Measurements from ENCODE around the gene NFIA. TPM values are rescaled to one million over a fixed set of nuclear protein-coding genes. Genes with fewer than 3 reads are reported as not detected.

Gene NFIA
- total RNA-seq, 1 experiment from 2014 or later = not detected

GRCh38 chr1:61247051-61247825 lies 164.9 kb downstream of the NFIA start:
- peaks cover 27% of the 10 kb centered on the region for H3K27me3 ChIP-seq
- DNase-seq = no peak
- H3K9me3 ChIP-seq = no peaks in the 10 kb centered on the region
- no peaks in the 10 kb centered on the region for H3K36me3 ChIP-seq
- no peak overlapping the region for H3K4me3 ChIP-seq

GRCh38 chr1:61247881-61248752 lies 165.8 kb downstream of the NFIA start:
- DNase-seq = no peak
- no peak overlapping the region for H3K4me3 ChIP-seq
- H3K27me3 ChIP-seq = peaks cover 22% of the 10 kb centered on the region

GRCh38 chr1:61250933-61251332 lies 168.6 kb downstream of the NFIA start:
- H3K4me3 ChIP-seq = no peak overlapping the region
- H3K27me3 ChIP-seq = peaks cover 11% of the 10 kb centered on the region
- DNase-seq = no peak
- no peaks in the 10 kb centered on the region for H3K9me3 ChIP-seq
- no peaks in the 10 kb centered on the region for H3K36me3 ChIP-seq

More at GRCh38 chr1:61247881-61248752, 165.8 kb downstream of the NFIA start:
- H3K36me3 ChIP-seq = no peaks in the 10 kb centered on the region
- no peaks in the 10 kb centered on the region for H3K9me3 ChIP-seq

GRCh38 chr1:61253059-61253735 lies 170.8 kb downstream of the NFIA start:
- Histone ChIP-seq H3K9me3 (no peaks in the 10 kb centered on the region), H3K27me3 (no peaks in the 10 kb centered on the region; the same call in 1 of the 2 replicates), H3K36me3 (no peaks in the 10 kb centered on the region), H3K4me3 (no peak overlapping the region)
- DNase-seq = no peak

GRCh38 chr1:61253912-61254633 lies 171.7 kb downstream of the NFIA start:
- Histone ChIP-seq H3K36me3 (no peaks in the 10 kb centered on the region), H3K27me3 (no peaks in the 10 kb centered on the region; the same call in 1 of the 2 replicates), H3K4me3 (no peak overlapping the region), H3K9me3 (no peaks in the 10 kb centered on the region)
- DNase-seq = no peak

GRCh38 chr1:61254634-61255357 lies 172.4 kb downstream of the NFIA start:
- Histone ChIP-seq H3K9me3 (no peaks in the 10 kb centered on the region), H3K27me3 (no peaks in the 10 kb centered on the region), H3K4me3 (no peak overlapping the region), H3K36me3 (no peaks in the 10 kb centered on the region)
- no peak for DNase-seq

- Histone ChIP-seq H3K9me3 (no peaks in the 10 kb centered on the region), H3K36me3 (no peaks in the 10 kb centered on the region), H3K4me3 (no peak overlapping the region), H3K27me3 (no peaks in the 10 kb centered on the region)
- no peak for DNase-seq
Observed at GRCh38 chr1:61255358-61255703, 173.0 kb downstream of the NFIA start.

GRCh38 chr1:61259379-61260148 lies 177.2 kb downstream of the NFIA start:
- DNase-seq = no peak
- no peaks in the 10 kb centered on the region for H3K36me3 ChIP-seq
- no peak overlapping the region for H3K4me3 ChIP-seq
- H3K9me3 ChIP-seq = no peaks in the 10 kb centered on the region
- H3K27me3 ChIP-seq = no peaks in the 10 kb centered on the region

- Histone ChIP-seq H3K4me3 (no peak overlapping the region), H3K27me3 (no peaks in the 10 kb centered on the region), H3K36me3 (no peaks in the 10 kb centered on the region), H3K9me3 (no peaks in the 10 kb centered on the region)
- no peak for DNase-seq
Observed at GRCh38 chr1:61260171-61260570, 177.8 kb downstream of the NFIA start.

- no peak for DNase-seq
- Histone ChIP-seq H3K4me3 (no peak overlapping the region), H3K9me3 (no peaks in the 10 kb centered on the region), H3K27me3 (no peaks in the 10 kb centered on the region), H3K36me3 (no peaks in the 10 kb centered on the region)
Observed at GRCh38 chr1:61261595-61261994, 179.2 kb downstream of the NFIA start.

GRCh38 chr1:61263905-61264824 lies 181.8 kb downstream of the NFIA start:
- Histone ChIP-seq H3K36me3 (no peaks in the 10 kb centered on the region), H3K27me3 (no peaks in the 10 kb centered on the region), H3K9me3 (no peaks in the 10 kb centered on the region), H3K4me3 (no peak overlapping the region)
- DNase-seq = no peak

GRCh38 chr1:61264825-61265242 lies 182.5 kb downstream of the NFIA start:
- H3K36me3 ChIP-seq = no peaks in the 10 kb centered on the region
- H3K27me3 ChIP-seq = no peaks in the 10 kb centered on the region
- no peak for DNase-seq
- no peak overlapping the region for H3K4me3 ChIP-seq
- H3K9me3 ChIP-seq = no peaks in the 10 kb centered on the region

GRCh38 chr1:61265665-61266064 lies 183.3 kb downstream of the NFIA start:
- DNase-seq = no peak
- Histone ChIP-seq H3K4me3 (no peak overlapping the region), H3K36me3 (no peaks in the 10 kb centered on the region), H3K27me3 (no peaks in the 10 kb centered on the region), H3K9me3 (no peaks in the 10 kb centered on the region)

- H3K36me3 ChIP-seq = no peaks in the 10 kb centered on the region
- no peak overlapping the region for H3K4me3 ChIP-seq
- H3K9me3 ChIP-seq = no peaks in the 10 kb centered on the region
- H3K27me3 ChIP-seq = no peaks in the 10 kb centered on the region
- no peak for DNase-seq
Observed at GRCh38 chr1:61266738-61267137, 184.4 kb downstream of the NFIA start.
